HCT116 (cell line): ENCODE results near the gene GCNT2. TPM values are rescaled to one million over a fixed set of nuclear protein-coding genes. Genes with fewer than 3 reads are reported as not detected.

ENCODE experiments used
- ATAC-seq: fragments of 200-7000 bp; cut with Tn5 transposase; 2 replicates; pipeline ENCODE4 v1.9.1; 2020; ENCODE audit warnings: mild to moderate bottlenecking, moderate library complexity
- BruUV-seq: library from RNA; stranded (reverse); fragments of 400-500 nt; replicated peaks from 2 replicates; lab custom pipeline; 2021; lab: Mats Ljungman, UMichigan
- CTCF ChIA-PET: fragments of 300-600 bp; sonication (Branson Sonifier 250); formaldehyde crosslinking; loops from one replicate; lab custom pipeline; 2021; ENCODE audit warnings: antibody characterized with exemption; lab: Charles Lee
- POLR2A ChIA-PET: fragments of 300-600, 350-600 bp; sonication (Branson Sonifier 250); formaldehyde crosslinking; loops from one replicate; lab custom pipeline; 2021; ENCODE audit warnings: antibody characterized with exemption; lab: Charles Lee
- RAD21 ChIA-PET, 2 experiments: fragments of 300-600 bp; sonication (Branson Sonifier 250); formaldehyde crosslinking; loops; one replicate each; lab custom pipeline; 2023; ENCODE audit warnings: low total read pairs in 2 of 2; ENCODE audit not compliant: uncharacterized antibody in 2 of 2, unreplicated experiment in 2 of 2, low non-redundant PET in 1 of 2; lab: Charles Lee
- DNase-seq: peaks from one replicate; pipeline ENCODE4 v3.0.0-alpha.2; 2010; ENCODE audit warnings: low read depth, low spot score
- H2AFZ ChIP-seq: fragments of 200-600 bp; shearing (Covaris generic), sonication (generic); 2 replicates; pipeline ENCODE4 v1.6.1; 2017; ENCODE audit warnings: low read depth, mixed run types, mixed read lengths, antibody characterized with exemption, low read length; ENCODE audit not compliant: poor library complexity, severe bottlenecking
- H3K27ac ChIP-seq: 2 replicates; pipeline ENCODE4 v1.5.1; 2012; ENCODE audit warnings: low read depth, low read length
- H3K27me3 ChIP-seq: fragments of 200-600 bp; sonication (generic); 2 replicates; pipeline ENCODE4 v1.6.1; 2016; ENCODE audit warnings: mixed run types, low read length, mixed read lengths; ENCODE audit not compliant: insufficient read depth
- H3K36me3 ChIP-seq, 2 experiments: fragments of 200-500 bp in 1 of 2; fragments of 200-600 bp in 1 of 2; sonication (Bioruptor generic) in 1 of 2; sonication (generic) in 1 of 2; 2 replicates each; pipeline versions ENCODE4 v1.5.1 to v1.6.1; 2014 to 2016; ENCODE audit warnings: low read length in 2 of 2, inconsistent platforms in 1 of 2, mixed read lengths in 1 of 2, mixed run types in 1 of 2; ENCODE audit not compliant: insufficient read depth in 2 of 2, control insufficient read depth in 1 of 2
- H3K4me1 ChIP-seq, 2 experiments: fragments of 200-600 bp in 1 of 2; sonication (generic) in 1 of 2; 2 replicates each; pipeline versions ENCODE4 v1.5.1 to v1.6.1; 2012 to 2017; ENCODE audit warnings: low read length in 2 of 2, inconsistent platforms in 1 of 2, mild to moderate bottlenecking in 1 of 2, mixed read lengths in 1 of 2, mixed run types in 1 of 2, moderate library complexity in 1 of 2; ENCODE audit not compliant: insufficient read depth in 2 of 2, control insufficient read depth in 1 of 2
- H3K4me2 ChIP-seq: fragments of 200-600 bp; sonication (generic); 2 replicates; pipeline ENCODE4 v1.6.1; 2017; ENCODE audit warnings: mixed run types, low read length, mixed read lengths
- H3K4me3 ChIP-seq, 2 experiments: fragments of 200-600 bp in 1 of 2; sonication (generic) in 1 of 2; replicated peaks in 1 of 2; 2 replicates each; pipeline ENCODE4 v1.5.1; 2011 to 2016; ENCODE audit warnings: low read length in 2 of 2, control low read depth in 1 of 2, low read depth in 1 of 2, mild to moderate bottlenecking in 1 of 2, mixed read lengths in 1 of 2, mixed run types in 1 of 2
- H3K79me2 ChIP-seq: fragments of 200-600 bp; sonication (generic); 2 replicates; pipeline ENCODE4 v1.6.1; 2017; ENCODE audit warnings: mild to moderate bottlenecking, mixed run types, low read length, moderate library complexity, mixed read lengths; ENCODE audit not compliant: insufficient read depth
- H3K9ac ChIP-seq: fragments of 200-600 bp; sonication (generic); 2 replicates; pipeline ENCODE4 v1.6.1; 2016; ENCODE audit warnings: low read length, mixed read lengths
- H3K9me2 ChIP-seq: fragments of 200-600 bp; sonication (generic), shearing (Covaris generic); 2 replicates; pipeline ENCODE4 v1.6.1; 2017; ENCODE audit warnings: mixed run types, mild to moderate bottlenecking, moderate library complexity; ENCODE audit not compliant: insufficient read depth
- H3K9me3 ChIP-seq, 2 experiments: fragments of 200-500 bp in 1 of 2; fragments of 200-600 bp in 1 of 2; sonication (Bioruptor generic) in 1 of 2; sonication (generic) in 1 of 2; 2 replicates each; pipeline ENCODE4 v1.6.1; 2014 to 2017; ENCODE audit warnings: low read length in 2 of 2, mixed read lengths in 2 of 2, inconsistent platforms in 1 of 2, low read depth in 1 of 2, mild to moderate bottlenecking in 1 of 2, mixed run types in 1 of 2, moderate library complexity in 1 of 2; ENCODE audit not compliant: control insufficient read depth in 1 of 2, insufficient read depth in 1 of 2
- H4K20me1 ChIP-seq: fragments of 200-600 bp; sonication (generic), shearing (Covaris generic); 2 replicates; pipeline ENCODE4 v1.6.1; 2017; ENCODE audit warnings: mixed run types, mild to moderate bottlenecking, moderate library complexity; ENCODE audit not compliant: insufficient read depth
- ATF3 ChIP-seq: IDR thresholded peaks from 2 replicates; pipeline ENCODE4 v1.6.1; 2012
- CBX3 ChIP-seq: IDR thresholded peaks from 2 replicates; pipeline ENCODE4 v1.6.1; 2012; ENCODE audit warnings: low read depth
- CEBPB ChIP-seq: IDR thresholded peaks from 2 replicates; pipeline ENCODE4 v1.6.1; 2012; ENCODE audit warnings: low read depth
- EGR1 ChIP-seq: IDR thresholded peaks from 2 replicates; pipeline ENCODE4 v1.6.1; 2012; ENCODE audit warnings: low read depth
- EZH2 ChIP-seq: fragments of 200-600 bp; sonication (generic); IDR thresholded peaks from 2 replicates; pipeline ENCODE4 v1.6.1; 2017; ENCODE audit warnings: antibody characterized with exemption, mixed run types
- EZH2phosphoT487 ChIP-seq: fragments of 200-600 bp; IDR thresholded peaks from 2 replicates; pipeline ENCODE4 v1.6.1; 2018; ENCODE audit warnings: antibody characterized with exemption, borderline replicate concordance
- FOSL1 ChIP-seq: IDR thresholded peaks from 2 replicates; pipeline ENCODE4 v1.6.1; 2012; ENCODE audit warnings: low read depth
- MAX ChIP-seq: IDR thresholded peaks from 2 replicates; pipeline ENCODE4 v1.6.1; 2012
- POLR2A ChIP-seq: IDR thresholded peaks from 2 replicates; pipeline ENCODE4 v1.7.0; 2011; ENCODE audit warnings: borderline replicate concordance; ENCODE audit not compliant: insufficient read depth, insufficient read length; ENCODE audit errors: extremely low read depth
- POLR2AphosphoS5 ChIP-seq: IDR thresholded peaks from 2 replicates; pipeline ENCODE4 v1.6.1; 2011; ENCODE audit warnings: mild to moderate bottlenecking, low read depth, low read length, moderate library complexity
- RAD21 ChIP-seq: IDR thresholded peaks from 2 replicates; pipeline ENCODE4 v1.6.1; 2012; ENCODE audit warnings: low read depth, mild to moderate bottlenecking
- SIN3A ChIP-seq: IDR thresholded peaks from 2 replicates; pipeline ENCODE4 v1.6.1; 2012; ENCODE audit warnings: low read depth
- SP1 ChIP-seq: IDR thresholded peaks from 2 replicates; pipeline ENCODE4 v1.6.1; 2012; ENCODE audit warnings: low read depth
- TCF7L2 ChIP-seq: IDR thresholded peaks from 2 replicates; pipeline ENCODE4 v1.7.0; 2011; ENCODE audit warnings: borderline replicate concordance, inconsistent platforms; ENCODE audit not compliant: insufficient read depth, insufficient read length; ENCODE audit errors: extremely low read depth
- YY1 ChIP-seq: IDR thresholded peaks from 2 replicates; pipeline ENCODE4 v1.6.1; 2011; ENCODE audit warnings: low read length, low read depth, moderate library complexity, mild to moderate bottlenecking; ENCODE audit not compliant: insufficient replicate concordance; ENCODE audit errors: extremely low read depth
- ZFX ChIP-seq: fragments of 450-650 bp; IDR thresholded peaks from 2 replicates; pipeline ENCODE4 v1.6.1; 2017
- intact Hi-C: fragments of 100-400 bp; cut with micrococcal nuclease; formaldehyde crosslinking; loops from 2 replicates; pipeline ENCODE4 v1.10.0; 2022
- total RNA-seq: library from RNA; stranded (reverse); gene quantifications from one replicate; pipeline ENCODE4 v1.2.1, GENCODE V29; 2021; ENCODE audit not compliant: unreplicated experiment

GCNT2 gene
- total RNA-seq, 1 experiment from 2014 or later: 0.74 TPM

- no peak overlapping the region for H2AFZ ChIP-seq
- ATAC-seq (no peak), DNase-seq (no peak)
- no peaks in the 10 kb centered on the region for H3K4me1 ChIP-seq
- H3K36me3 ChIP-seq: no peaks in the 10 kb centered on the region
- intact Hi-C loops: no loop called here
- H3K9me3 ChIP-seq: no peaks in the 10 kb centered on the region
- no peaks in the 10 kb centered on the region for H3K9me2 ChIP-seq
- H4K20me1 ChIP-seq: no peaks in the 10 kb centered on the region
- no peak overlapping the region for H3K9ac ChIP-seq
- ChIA-PET RAD21 (no interaction called here), CTCF (no interaction called here), POLR2A (no interaction called here)
- no peaks in the 10 kb centered on the region for H3K27me3 ChIP-seq
- H3K4me2 ChIP-seq: no peak overlapping the region
- BruUV-seq: no TSS peak
- H3K4me3 ChIP-seq: no peak overlapping the region
- no peak for TF ChIP-seq POLR2A
- TF ChIP-seq ATF3: no peak
- no peak for TF ChIP-seq FOSL1
- TF ChIP-seq SP1: no peak
- TF ChIP-seq TCF7L2: no peak
- TF ChIP-seq ZFX: no peak
- TF ChIP-seq MAX: no peak
- TF ChIP-seq EZH2: no peak
- no peak for TF ChIP-seq CEBPB
- no peak for TF ChIP-seq EZH2phosphoT487
- TF ChIP-seq POLR2AphosphoS5: no peak
- no peak for TF ChIP-seq SIN3A
- TF ChIP-seq YY1: no peak
- TF ChIP-seq EGR1: no peak
- TF ChIP-seq RAD21: no peak
- TF ChIP-seq CBX3: no peak
- H3K27ac ChIP-seq: no peak overlapping the region
- H3K79me2 ChIP-seq: no peaks in the 10 kb centered on the region
These were observed 105.1 kb downstream of the GCNT2 start for GRCh38 chr6:10626154-10626741.
